Right forelimb (tissue), 1 donor: Measurements from ENCODE around the gene ITGA11.
"Not testable (repeated sequence)": the region's sequence is repeated elsewhere in the genome, so short reads cannot be mapped to it uniquely, and the experiment has no call there.

Experiments
- DNase-seq: peaks from one replicate; pipeline ENCODE4 v3.0.0-alpha.2; 2018

The ITGA11 gene

GRCh38 chr15:68410466-68411342 lies 21.3 kb downstream of the ITGA11 start:
- DNase-seq, result peak; percentile 30

DNA sequence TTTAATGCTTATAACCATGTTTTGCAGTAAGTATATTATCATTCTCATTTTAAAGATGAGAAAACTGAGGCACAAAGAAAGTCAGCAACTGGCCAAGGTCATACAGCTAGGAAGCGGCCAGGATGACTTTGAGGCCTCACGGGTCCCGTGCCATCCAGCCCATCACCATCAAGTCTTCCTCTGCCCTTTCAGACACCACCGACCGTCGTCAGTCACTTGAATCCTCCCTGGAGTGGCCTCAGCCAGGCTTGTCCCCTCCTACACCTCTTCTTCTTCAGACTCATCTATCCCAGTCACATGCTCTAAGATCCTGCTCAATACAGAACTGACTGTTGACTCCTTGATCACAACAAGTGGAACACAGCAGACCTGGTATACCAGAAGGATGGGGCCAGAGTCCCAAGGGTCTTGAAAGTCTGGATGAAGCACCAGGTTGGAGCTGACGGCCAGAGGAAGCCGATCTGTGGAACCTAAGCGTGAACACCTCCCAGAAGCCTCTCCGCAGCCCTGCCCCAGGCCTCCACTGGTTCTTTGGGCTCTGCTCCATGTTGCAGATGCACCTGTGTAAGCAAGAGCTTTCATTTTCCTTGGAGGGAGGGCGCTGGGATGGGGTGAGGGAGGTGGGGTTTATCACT lies 22.1 kb downstream of the ITGA11 start:
- DNase-seq, result peak; percentile 34

- peak; percentile 25 for DNase-seq
These were observed 23.0 kb downstream of the ITGA11 start for GRCh38 chr15:68408971-68409370.

- DNase-seq, result peak; percentile 37
These were observed 23.8 kb downstream of the ITGA11 start for GRCh38 chr15:68407886-68408881.

DNA sequence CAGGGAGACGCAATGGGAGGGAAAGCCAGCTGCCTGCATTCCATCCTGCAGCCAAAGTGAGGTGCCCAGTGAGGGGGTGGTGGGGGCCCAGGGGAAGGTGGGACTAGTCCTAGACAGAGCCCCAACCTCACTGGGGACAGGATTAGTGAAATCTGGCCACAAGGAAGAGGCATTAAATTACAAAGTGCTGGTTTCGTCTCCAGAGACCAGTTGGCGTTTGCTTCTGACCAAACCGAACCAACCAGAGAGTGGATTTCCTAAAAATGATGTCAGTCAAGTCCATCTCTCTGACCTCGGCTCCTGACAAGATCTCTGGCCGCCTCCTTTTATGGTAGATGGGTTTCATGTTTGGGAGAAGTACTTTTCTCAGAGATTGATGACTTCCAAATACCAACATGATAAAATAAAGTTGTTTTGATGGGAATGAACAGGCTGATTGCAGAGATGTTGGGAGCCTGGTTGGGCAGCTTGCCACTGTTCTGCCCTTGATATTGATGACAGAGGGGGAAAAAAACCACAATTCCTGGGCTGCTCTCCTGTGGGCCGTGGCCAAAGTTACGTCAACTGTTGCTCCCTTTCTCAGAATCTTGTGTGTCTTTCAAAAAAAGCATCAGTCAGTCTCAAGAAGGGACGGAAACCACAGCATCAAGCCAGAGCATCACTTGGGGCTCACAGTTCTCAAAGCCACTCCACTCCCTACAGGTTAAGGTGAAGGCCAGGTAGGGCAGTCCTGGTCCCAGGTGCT lies 24.6 kb downstream of the ITGA11 start:
- peak; percentile 42 for DNase-seq

GRCh38 chr15:68405378-68406250 lies 26.3 kb downstream of the ITGA11 start:
- peak; percentile 12 for DNase-seq

GRCh38 chr15:68404056-68404798 lies 27.7 kb downstream of the ITGA11 start:
- peak; percentile 12 for DNase-seq

- DNase-seq, result peak; percentile 39
These were observed 28.6 kb downstream of the ITGA11 start for GRCh38 chr15:68403161-68403941.

GRCh38 chr15:68402432-68403160 lies 29.4 kb downstream of the ITGA11 start:
- peak; percentile 11 for DNase-seq

DNA sequence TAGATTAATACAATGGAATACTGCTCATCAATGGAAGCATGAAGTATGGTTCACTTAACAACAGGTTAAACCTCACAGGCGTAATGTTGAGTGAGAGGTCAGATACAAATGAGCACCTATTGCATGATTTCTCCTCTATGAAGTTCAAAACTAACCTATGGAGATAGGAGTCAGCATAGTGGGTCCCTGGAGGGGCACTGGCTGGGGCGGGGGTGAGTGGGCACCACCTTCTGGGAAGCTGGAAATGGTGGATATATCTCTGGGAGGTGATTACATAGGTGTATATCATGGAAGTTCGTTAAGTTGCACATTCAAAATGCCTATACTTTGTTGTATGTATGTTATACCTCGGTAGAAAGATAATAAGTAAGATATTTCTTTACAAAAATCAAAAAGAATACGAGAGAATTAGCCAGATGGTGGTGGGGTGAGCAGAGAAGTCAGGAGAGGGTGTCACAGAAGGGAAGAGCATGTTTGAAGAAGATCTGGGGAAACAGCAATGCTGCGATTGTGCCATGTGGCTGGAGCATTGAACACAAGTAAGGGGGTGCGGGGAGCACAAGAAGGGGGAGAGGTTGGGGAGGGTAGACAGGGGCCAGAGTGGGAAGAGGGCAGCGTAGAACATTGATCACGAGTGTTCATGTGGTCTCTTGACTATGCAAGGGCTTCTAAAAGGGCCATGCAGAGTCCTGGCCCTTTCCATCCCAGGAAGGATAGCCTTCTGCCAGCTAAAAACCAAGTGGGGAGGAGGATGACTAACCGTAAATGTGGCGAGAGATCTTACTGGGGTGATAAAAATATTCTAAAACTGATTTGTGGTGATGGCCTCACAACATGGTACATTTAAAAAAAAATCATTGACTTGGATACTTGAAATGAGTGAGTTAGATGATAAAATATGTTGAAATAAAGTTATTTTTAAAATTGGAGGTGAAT lies 30.2 kb downstream of the ITGA11 start:
- peak; percentile 12 for DNase-seq

- DNase-seq, result no peak
These were observed 31.9 kb downstream of the ITGA11 start for GRCh38 chr15:68400066-68400456.

DNA sequence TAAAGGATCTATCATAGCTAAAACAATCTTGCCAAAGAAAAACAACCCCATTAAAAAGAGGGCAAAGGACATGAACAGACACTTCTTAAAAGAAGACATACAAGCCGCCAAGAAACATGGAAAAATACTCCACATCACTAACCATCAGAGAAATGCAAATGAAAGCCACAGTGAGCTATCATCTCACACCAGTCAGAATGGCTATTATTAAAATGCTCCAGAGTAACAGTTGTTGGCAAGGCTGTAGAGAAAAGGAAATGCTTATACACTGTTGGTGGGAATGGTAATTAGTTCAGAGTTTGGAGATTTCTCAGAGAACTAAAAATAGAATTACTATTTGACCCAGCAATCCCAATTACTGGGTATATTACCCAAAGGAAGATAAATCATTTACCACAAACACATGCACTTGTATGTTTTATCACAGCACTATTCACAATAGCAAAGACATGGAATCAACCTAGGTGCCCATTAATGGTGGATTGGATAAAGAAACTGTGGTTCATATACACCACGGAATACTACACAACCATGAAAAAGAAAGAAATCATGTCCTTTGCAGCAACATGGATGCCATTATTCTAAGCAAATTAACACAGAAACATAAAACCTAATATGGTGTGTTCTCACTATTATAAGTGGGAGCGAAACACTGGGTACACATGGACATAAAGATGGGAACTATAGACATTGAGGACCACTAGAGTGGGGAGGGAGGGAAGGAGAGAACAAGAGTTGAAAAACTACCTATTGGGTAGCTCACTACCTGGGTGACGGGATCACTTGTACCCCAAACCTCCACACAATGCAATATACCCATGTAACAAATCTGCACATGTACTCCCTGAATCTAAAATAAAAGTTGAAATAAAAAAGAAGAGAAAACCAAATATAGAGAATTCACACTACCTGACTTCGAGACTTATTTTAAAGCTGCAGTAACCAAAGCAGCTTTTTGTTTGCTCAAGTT lies 32.6 kb downstream of the ITGA11 start:
- no peak for DNase-seq

GRCh38 chr15:68397999-68398398 lies 34.0 kb downstream of the ITGA11 start:
- DNase-seq, result not testable (repeated sequence)

DNA sequence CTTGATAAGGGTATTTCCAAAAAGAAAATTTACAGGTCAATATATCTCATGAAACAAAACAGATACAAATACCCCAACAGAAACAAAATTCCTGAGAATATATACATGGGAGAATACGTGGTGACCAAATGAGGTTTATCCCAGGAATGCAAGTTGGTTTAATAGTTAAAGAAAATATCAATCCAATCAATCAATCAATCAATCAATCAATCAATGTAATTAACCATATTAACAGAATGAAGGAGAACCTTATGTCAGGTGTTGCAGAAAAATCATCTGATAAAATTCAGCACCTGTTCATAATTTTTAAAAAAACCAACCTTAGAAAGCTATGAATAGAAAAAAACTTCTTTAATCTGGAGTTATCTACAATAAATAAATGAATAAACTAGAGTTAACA lies 35.9 kb downstream of the ITGA11 start:
- no peak for DNase-seq

GRCh38 chr15:68391121-68391520 lies 40.8 kb downstream of the ITGA11 start:
- peak; percentile 30 for DNase-seq
